ENCODE measurements around the gene HDC.

DNA sequence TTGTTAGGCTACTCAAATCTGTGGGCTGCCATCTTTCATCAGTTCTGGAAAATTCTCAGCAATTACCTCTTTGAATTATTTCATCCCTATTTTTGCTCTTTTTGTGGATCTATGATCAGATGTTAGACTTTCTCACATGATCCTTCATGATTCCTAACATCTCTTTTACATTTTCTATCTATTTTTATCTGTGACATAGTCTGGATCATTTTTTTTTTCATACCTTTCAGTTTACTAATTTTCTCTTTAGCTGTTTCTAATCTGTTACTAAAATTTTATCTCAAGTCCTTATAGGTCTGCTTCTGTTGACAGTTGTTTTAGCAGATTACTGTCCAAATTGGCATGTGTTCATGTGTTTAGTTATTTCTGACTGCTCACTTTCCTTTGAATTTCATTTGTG is 42.3 kb upstream of the HDC start:
- no peak for TF ChIP-seq EZH2 (IDR thresholded peaks at IDR 0.05; ENCODE audit: borderline replicate concordance)
- TF ChIP-seq, protein P1, sequence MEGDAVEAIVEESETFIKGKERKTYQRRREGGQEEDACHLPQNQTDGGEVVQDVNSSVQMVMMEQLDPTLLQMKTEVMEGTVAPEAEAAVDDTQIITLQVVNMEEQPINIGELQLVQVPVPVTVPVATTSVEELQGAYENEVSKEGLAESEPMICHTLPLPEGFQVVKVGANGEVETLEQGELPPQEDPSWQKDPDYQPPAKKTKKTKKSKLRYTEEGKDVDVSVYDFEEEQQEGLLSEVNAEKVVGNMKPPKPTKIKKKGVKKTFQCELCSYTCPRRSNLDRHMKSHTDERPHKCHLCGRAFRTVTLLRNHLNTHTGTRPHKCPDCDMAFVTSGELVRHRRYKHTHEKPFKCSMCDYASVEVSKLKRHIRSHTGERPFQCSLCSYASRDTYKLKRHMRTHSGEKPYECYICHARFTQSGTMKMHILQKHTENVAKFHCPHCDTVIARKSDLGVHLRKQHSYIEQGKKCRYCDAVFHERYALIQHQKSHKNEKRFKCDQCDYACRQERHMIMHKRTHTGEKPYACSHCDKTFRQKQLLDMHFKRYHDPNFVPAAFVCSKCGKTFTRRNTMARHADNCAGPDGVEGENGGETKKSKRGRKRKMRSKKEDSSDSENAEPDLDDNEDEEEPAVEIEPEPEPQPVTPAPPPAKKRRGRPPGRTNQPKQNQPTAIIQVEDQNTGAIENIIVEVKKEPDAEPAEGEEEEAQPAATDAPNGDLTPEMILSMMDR (IDR thresholded peaks at IDR 0.05; ENCODE audit: poor library complexity), result no peak

Data from hepatocyte (in vitro differentiated cells).